NT2/D1 (cell line): ENCODE results near the gene BMP8B.

Experiments used
- DNase-seq: peaks from one replicate; pipeline ENCODE4 v3.0.0-alpha.2; 2011; ENCODE audit warnings: low read depth, low spot score
- H3K27me3 ChIP-seq: 2 replicates; pipeline ENCODE4 v1.6.0; 2011; ENCODE audit warnings: mild to moderate bottlenecking; ENCODE audit not compliant: insufficient read length, insufficient read depth
- H3K36me3 ChIP-seq: 2 replicates; pipeline ENCODE4 v1.6.1; 2011; ENCODE audit warnings: mild to moderate bottlenecking, low read length, mixed read lengths; ENCODE audit not compliant: insufficient read depth, insufficient read length
- H3K4me1 ChIP-seq: 2 replicates; pipeline ENCODE4 v1.5.1; 2011; ENCODE audit not compliant: insufficient read depth, insufficient read length
- H3K4me3 ChIP-seq: 2 replicates; pipeline ENCODE4 v1.5.1; 2011; ENCODE audit warnings: low read depth; ENCODE audit not compliant: insufficient read length
- H3K9ac ChIP-seq: 2 replicates; pipeline ENCODE4 v1.6.0; 2011; ENCODE audit warnings: low read depth; ENCODE audit not compliant: insufficient read length
- H3K9me3 ChIP-seq: 2 replicates; pipeline ENCODE4 v1.5.1; 2011; ENCODE audit warnings: mild to moderate bottlenecking, low read length; ENCODE audit not compliant: insufficient read depth
- SUZ12 ChIP-seq: IDR thresholded peaks from 2 replicates; pipeline ENCODE4 v1.6.1; 2011; ENCODE audit not compliant: insufficient read length, insufficient read depth; ENCODE audit errors: extremely low read depth
- YY1 ChIP-seq: IDR thresholded peaks from 2 replicates; pipeline ENCODE4 v1.6.1; 2011; ENCODE audit not compliant: insufficient read length, insufficient read depth
- ZNF274 ChIP-seq: IDR thresholded peaks from 2 replicates; pipeline ENCODE4 v1.6.1; 2011; ENCODE audit warnings: mild to moderate bottlenecking, low read depth, low read length

The BMP8B gene

DNA sequence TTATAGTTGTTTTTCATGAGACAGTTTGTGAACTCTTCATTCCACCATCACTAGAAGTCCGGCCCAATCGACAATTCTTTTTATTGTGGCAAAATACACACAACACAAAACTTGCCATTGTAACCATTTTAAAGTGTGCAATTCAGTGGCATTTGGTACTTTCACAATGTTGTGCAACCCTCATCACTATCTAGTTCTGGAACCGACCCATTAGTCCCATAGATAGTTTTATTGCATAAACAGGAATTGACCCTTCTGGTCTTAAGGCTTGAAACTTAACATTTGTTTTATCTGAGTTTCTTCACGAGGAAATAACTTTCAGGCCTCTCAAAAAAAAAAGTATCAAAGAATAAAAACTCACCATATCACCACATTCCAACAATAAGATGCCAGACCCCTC is 58.8 kb downstream of the BMP8B start:
- Histone ChIP-seq H3K27me3 (peaks cover 99% of the 10 kb centered on the region), H3K9ac (no peak overlapping the region), H3K4me1 (peaks cover 3% of the 10 kb centered on the region), H3K36me3 (no peaks in the 10 kb centered on the region), H3K4me3 (no peak overlapping the region), H3K9me3 (no peaks in the 10 kb centered on the region)
- no peak for DNase-seq
- TF ChIP-seq SUZ12 (no peak), ZNF274 (no peak), YY1 (no peak)

DNA sequence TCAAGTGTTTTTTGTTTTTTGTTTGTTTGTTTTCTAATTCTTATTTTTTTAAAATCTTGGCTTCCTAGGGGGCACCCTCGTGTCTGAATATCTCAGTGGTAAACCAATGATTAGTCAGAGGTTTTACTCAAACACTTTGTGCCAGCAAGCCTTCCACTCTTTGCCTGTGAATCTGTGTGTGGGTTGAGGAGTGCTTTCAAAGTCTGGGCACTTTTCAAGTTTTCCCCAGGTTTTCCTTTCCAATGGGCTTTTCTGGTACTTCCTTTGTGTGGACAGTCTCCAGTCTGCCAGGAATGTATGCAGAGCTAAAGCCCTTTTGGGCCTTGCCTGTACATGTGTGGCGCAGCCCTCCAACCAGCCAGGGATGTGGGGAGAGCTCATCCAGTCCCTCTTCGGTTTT is 59.6 kb downstream of the BMP8B start:
- Histone ChIP-seq H3K36me3 (no peaks in the 10 kb centered on the region), H3K4me3 (no peak overlapping the region), H3K27me3 (peaks cover 99% of the 10 kb centered on the region), H3K9me3 (no peaks in the 10 kb centered on the region), H3K4me1 (peaks cover 3% of the 10 kb centered on the region), H3K9ac (no peak overlapping the region)
- no peak for DNase-seq
- TF ChIP-seq ZNF274: no peak
- no peak for TF ChIP-seq SUZ12
- no peak for TF ChIP-seq YY1

DNA sequence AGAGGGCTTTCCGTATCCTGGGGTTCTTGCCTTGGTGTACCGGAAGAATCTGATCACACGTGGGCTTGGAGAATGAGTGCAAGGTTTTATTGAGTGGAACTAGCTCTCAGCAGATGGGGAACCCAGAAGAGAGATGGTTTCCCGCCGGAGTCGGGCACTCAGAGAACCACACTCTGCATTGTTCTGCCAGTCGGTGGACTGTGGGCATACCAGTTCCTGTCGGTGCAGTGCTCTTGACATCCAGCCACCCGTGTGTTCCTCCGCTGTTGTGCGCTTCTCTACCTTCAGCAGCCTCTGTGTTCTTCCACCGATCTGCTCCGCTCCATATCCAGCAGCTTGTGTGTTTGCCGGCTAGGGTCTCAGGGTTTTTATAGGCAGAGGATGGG is 60.7 kb downstream of the BMP8B start:
- TF ChIP-seq SUZ12 (peak; percentile 19), ZNF274 (no peak), YY1 (no peak)

DNA sequence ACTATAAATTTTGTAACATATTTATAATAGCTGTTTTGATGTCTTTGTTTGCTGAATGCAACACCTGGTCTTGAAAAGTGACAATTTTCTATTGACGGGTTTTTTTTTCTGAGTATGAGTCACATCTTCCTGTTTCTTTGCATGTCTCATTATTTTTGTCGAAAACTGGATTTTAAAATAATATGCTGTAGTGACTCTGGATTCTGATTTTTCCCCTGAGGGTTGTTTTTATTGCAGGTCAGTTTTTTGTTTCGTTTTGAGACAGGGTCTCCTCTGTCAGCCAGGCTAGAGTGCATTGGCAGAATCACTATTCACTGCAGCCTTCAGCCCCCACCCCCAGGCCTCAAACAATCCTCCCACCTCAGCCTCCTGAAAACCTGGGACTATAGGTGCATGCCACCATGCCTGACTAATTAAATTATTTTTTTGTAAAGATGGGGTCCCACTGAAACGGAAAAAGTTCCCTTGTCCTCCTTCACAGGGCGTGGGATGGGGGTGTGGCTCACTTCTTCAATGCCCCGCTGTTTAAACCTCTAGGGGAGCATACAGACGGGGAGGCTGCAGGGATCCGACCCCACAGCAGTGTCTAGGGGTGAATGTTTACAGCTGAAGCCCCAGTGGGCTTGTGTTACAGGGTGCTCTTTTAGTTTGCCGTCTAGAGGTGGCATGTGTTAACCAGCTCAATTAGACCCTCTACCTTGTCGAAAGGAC is 61.3 kb downstream of the BMP8B start:
- no peaks in the 10 kb centered on the region for H3K36me3 ChIP-seq
- no peak overlapping the region for H3K9ac ChIP-seq
- peaks cover 98% of the 10 kb centered on the region for H3K27me3 ChIP-seq
- H3K4me3 ChIP-seq: no peak overlapping the region
- no peak for DNase-seq
- TF ChIP-seq ZNF274 (no peak), YY1 (no peak), SUZ12 (no peak)
- peaks cover 3% of the 10 kb centered on the region for H3K4me1 ChIP-seq
- no peaks in the 10 kb centered on the region for H3K9me3 ChIP-seq

More for the DNA sequence above, 60.7 kb downstream of the BMP8B start:
- no peaks in the 10 kb centered on the region for H3K9me3 ChIP-seq
- no peaks in the 10 kb centered on the region for H3K36me3 ChIP-seq
- no peak overlapping the region for H3K4me3 ChIP-seq
- DNase-seq: no peak
- H3K4me1 ChIP-seq: peaks cover 3% of the 10 kb centered on the region
- H3K27me3 ChIP-seq: peaks cover 99% of the 10 kb centered on the region
- H3K9ac ChIP-seq: no peak overlapping the region

DNA sequence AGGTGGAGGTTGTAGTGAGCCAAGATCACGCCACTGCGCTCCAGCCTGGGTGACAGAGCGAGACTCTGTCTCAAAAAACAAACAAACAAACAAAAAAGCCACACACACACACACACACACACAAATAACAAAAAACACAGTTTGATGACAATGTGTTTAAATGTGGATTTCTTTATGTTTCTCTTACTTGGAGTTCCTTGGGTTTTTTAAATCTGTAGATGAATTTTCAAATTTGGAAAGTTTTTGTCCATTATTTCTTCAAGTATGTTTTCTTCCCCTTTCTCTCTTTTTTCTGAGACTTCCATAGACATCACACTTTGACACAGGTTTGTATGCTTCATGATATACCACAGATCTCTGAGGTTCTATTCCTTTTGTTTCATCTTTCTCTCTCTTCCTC is 62.1 kb downstream of the BMP8B start:
- H3K9ac ChIP-seq: no peak overlapping the region
- H3K4me3 ChIP-seq: no peak overlapping the region
- peaks cover 99% of the 10 kb centered on the region for H3K27me3 ChIP-seq
- H3K4me1 ChIP-seq: peaks cover 3% of the 10 kb centered on the region
- no peak for DNase-seq
- H3K9me3 ChIP-seq: no peaks in the 10 kb centered on the region
- no peaks in the 10 kb centered on the region for H3K36me3 ChIP-seq
- TF ChIP-seq YY1: no peak
- no peak for TF ChIP-seq ZNF274
- no peak for TF ChIP-seq SUZ12

DNA sequence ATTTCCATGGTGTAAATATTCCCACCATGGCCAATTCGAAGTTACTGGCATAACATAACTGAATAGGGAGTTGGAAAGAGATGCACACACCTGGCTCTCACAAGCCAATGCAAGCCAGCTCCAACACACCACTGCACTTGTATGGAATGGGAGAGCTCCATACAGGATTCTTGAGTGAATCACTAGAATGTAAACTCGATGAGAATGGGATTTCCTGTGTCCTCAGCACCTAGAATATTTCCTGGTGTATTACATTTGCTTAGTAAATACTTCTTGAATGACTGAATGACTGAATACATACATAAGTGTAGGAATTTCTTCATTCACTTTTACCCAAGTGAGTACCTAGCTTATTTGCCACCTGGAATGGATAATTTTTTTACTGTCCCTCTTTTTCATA is 66.2 kb downstream of the BMP8B start:
- no peaks in the 10 kb centered on the region for H3K36me3 ChIP-seq
- H3K9ac ChIP-seq: no peak overlapping the region
- TF ChIP-seq YY1 (no peak), SUZ12 (no peak), ZNF274 (no peak)
- peaks cover 99% of the 10 kb centered on the region for H3K27me3 ChIP-seq
- H3K4me1 ChIP-seq: no peaks in the 10 kb centered on the region
- DNase-seq: no peak
- no peak overlapping the region for H3K4me3 ChIP-seq
- H3K9me3 ChIP-seq: no peaks in the 10 kb centered on the region

DNA sequence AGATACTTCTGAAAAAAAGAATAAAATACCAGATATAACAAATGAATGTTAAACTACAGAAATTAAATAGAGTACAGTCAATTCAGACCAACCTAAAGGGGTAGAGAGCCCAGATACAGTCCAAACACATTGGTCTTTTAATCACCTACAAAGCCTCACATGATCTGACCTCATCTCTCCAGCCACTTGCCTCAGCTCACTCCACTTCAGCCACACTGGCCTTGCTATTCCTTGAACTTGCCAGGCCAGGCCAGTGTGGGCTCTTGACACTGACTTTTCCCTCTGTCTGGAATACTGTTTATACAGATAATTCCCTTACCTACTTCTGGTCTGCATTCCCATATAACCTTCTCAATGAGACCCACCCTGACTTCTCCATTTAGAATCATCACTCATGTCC is 67.0 kb downstream of the BMP8B start:
- no peak overlapping the region for H3K9ac ChIP-seq
- H3K4me1 ChIP-seq: no peaks in the 10 kb centered on the region
- no peak for TF ChIP-seq YY1
- no peaks in the 10 kb centered on the region for H3K36me3 ChIP-seq
- no peak for DNase-seq
- H3K4me3 ChIP-seq: no peak overlapping the region
- no peaks in the 10 kb centered on the region for H3K9me3 ChIP-seq
- peaks cover 99% of the 10 kb centered on the region for H3K27me3 ChIP-seq
